ENCODE data around the gene TANGO2.

TANGO2 gene, protein sequence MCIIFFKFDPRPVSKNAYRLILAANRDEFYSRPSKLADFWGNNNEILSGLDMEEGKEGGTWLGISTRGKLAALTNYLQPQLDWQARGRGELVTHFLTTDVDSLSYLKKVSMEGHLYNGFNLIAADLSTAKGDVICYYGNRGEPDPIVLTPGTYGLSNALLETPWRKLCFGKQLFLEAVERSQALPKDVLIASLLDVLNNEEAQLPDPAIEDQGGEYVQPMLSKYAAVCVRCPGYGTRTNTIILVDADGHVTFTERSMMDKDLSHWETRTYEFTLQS

DNA sequence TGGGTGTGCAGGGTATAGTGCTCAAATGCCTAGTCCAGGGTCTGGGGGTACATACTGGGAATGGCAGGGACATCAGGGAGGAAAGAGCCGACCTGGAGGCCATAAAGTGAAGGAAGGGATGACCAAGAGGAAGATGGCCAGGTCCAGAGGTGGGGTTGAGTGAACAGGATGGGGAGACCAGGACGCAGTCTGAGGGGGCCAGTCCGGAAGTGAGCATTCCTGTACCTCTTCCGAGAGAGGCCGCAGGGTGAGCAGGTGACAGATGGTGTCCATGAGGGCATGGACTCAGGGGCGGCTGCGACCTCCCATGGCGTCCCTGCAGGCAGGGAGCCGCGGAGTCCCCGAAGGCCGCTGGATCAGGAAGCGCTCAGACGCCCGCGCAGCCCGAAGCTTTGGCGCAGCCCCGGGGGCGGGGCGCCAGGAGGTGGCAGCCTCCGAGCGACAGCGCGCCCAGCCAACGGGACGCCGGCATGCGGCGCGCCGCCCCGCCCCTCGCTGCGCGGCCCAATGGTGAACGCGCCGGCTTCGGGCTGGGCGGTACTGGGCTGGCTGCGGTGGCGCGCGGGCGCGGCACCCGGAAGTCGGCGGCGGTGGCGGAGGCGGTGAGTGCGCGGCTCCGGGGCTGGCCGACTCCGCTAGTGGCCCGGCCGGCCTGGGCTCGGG, at the start of gene TANGO2:
Gene TANGO2 (plus strand): TSS at position 578 of the 663 bp plus-strand sequence. CDS start 15,689 bp downstream, outside the sequence.
- DNase-seq, result peak; percentile 95

DNA sequence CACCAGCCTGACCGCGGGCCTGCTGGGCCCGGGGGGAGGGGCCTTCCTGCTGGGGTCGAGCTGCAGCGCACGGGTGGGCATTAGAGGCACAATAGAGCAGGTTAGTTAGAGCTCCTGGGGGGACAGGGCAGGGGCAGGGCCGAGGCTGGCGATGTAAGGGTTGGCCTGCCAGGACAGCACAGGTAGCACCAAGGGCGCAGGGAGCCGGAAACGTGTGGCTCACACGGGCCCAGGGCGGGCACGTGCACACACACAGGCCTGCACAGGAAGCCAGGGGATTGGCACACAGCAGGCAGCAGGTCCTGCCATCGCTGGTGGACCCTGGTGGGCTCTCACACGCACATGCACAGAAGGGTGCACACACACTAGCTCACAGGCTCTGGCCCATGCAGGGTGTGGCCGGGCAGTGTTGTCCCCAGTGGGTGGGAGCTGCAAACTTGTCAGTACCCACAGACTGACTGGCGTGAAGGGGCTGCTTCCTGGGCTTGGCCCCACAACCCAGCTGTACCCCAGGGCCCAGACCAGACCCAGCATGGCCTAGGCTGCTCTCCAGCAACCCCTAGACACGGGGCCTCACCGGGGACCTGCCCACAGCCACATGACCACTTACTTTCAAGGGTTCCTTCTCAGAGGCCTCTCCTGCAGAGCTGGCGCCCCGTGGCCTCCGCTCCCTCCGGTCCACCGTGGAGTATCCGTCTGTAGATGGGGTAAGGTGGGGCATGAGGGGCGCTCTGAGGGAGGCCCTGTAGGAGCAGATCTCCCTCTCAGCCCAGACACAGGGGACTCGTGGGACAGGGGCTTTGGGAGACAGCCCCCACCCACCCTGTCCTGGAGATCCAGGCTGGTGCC, 49.4 kb upstream of the TANGO2 start:
- peak; percentile 43 for DNase-seq

DNA sequence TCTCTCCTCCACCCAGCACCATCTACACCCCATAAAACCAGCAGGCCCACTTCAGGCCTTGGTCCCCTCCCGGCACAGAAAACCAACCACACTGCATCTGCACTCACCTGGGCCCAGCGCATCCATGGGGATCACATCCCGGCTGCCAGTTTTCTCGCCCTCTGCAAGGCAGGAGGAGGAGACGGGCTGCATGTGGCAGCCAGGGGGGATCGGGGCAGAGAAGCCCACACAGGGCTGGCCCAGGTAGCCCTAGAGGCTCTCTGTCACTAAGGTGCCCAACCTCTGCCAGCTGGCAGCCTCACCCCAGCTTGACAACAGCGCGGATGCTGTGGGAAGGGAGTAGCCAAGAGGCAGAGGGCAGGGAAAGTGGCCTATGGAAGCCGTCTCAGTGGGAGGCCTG, 48.7 kb upstream of the TANGO2 start:
- DNase-seq, result no peak

DNA sequence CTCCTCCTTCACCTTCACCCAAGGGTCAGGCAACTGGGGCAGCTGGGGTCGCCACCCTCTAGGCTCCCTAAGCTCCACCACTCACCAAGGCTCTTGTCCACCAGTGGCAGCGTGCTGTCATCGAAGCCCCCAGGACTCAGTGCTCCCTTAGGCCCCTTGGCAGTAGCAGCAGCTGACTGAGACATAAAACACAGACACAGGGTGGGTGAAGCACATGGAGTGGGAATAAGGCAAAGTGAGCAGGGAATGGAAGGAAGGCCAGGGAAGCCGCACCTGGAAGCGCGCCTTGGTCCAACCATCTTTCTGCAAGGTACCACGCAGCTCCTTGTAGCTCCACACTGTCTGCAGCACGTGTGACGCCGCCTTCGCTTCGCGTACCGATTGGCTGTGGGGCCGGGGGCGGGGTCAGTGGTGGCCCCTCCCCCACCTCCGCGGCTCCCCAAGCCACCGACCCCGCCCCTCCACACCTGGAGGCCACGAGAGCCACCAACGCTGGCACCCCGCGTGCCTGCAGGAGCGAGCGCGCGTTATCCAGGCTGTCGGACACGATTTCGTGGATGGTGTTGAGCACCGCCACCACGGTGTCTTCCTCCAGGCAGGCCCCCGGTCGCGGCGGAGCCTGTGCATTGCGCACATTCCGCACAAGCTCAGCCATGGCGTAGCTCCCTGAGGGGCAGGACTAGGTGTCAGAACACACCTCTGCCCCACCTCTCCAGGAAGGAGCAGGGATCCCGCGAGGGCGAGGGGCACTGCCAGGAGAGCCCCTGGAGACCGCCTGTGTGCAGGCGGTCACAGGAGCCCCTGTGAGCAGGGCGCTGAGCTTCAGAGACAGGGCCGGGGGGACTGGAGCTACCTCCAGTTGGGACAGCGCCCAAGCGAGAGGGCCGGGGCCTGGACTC, 48.0 kb upstream of the TANGO2 start:
- no peak for DNase-seq

DNA sequence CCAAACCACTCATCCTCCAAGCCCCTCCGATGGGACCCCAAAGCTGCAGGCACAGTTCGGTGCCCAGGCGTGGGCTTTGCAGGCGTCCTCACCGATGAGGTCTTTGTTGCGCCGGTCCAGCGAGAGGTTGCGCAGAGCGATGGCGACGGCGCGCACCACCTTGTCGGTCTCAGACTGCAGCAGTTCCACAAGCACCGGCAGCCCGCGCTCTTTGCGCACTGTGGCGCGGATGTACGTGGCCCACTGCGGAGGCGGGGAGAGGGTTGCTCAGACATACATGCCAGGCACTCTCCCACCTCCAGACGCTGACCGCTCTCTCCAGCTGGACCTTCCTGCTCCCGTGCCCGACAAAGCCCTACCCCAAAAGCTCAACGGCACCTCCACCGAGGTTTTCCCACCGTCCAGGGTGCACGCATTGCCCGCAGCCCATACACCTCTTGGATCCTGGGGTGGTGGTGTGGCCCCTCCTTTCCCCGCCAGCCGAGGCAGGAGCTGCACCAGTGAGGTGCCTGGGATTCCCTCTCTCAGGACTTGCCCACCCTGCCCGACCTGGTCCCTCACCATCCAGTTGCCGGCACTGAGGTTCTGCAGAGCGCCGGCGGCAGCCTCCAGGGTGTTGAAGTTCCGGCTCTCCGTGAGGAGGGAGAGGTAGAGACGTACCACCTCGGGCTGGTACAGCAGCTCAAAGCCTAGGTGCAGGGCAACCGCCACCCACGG, 47.2 kb upstream of the TANGO2 start:
- no peak for DNase-seq

DNA sequence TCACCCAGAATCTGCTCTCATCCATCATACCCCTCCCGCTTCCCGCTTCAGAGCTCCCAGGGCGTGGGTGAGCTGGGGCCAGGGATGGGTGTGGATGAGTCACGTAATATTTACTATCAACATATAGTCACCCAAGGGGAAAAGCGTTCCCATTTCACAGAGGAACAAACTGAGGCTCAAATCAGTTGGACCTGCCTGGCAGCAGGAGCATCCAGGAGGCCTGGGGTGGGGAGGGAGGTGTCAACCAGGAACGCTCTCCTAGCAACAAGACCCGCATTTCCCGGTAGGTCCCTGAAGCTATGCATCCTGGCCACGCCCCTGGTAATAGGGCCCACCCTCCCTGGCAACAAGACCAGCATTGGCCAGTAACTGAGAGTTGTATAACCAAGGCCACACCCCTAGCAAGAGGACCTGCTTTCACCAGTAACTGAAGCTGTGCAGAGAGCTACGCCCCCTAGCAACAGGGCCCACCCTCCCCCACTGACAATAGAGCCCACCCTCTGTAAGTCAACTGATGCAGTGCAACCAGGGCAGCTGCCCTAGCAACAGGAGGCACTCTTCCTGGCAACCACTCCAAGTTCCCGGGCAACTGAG, 46.5 kb upstream of the TANGO2 start:
- peak; percentile 10 for DNase-seq

DNA sequence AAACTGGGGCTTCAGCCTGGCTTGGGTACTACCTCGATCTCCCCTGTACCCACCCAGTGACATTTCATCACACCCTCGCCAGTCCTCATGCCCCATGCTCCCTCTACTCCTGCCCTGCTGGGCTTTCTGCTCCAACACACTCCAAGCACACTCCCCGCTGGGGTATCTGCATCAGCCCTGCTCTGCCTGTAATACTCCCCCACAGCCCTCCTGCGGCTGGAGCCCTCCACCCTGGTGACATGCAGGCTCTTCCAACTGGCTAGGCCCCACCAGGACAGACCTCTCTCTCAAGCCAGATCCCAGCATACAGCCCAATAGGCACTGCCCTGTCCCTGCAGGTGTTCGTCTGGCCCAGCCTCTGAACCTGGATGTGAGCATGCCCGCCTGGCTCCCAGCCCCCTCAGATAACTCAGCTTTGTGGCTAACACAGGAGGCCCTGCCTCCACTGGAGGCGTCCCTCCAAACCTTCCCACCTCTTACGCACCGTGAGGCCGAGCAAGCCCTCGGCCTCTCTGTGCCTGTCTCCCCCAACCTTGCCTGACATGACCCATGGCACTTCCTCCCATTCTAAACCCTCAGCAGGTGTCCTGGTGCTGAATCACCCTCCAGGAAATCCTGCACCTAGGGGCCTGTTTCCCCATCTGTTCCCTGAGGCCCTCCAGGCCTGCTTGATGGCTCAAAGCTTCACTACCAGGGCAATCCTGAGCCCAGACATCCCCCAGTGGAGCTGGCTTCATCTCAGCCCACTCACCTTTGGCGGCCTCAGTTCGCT, 45.8 kb upstream of the TANGO2 start:
- DNase-seq, result no peak

DNA sequence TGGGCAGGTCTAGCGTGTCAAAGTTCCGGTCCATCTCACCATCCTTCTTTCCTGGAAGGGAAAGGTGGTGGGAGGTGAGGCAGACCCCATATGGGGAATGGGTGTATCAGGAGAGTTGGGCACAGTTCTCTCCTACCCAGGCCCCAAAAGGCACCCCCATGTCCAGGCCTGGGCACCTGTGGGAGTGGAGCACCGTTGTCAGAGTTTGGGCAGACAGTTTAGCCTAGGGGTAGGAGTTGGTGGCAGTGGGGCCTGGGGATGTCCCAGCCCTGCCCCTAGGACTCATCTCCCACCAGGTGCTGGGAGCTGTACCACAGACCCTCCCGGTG, 45.2 kb upstream of the TANGO2 start:
- DNase-seq, result no peak

DNA sequence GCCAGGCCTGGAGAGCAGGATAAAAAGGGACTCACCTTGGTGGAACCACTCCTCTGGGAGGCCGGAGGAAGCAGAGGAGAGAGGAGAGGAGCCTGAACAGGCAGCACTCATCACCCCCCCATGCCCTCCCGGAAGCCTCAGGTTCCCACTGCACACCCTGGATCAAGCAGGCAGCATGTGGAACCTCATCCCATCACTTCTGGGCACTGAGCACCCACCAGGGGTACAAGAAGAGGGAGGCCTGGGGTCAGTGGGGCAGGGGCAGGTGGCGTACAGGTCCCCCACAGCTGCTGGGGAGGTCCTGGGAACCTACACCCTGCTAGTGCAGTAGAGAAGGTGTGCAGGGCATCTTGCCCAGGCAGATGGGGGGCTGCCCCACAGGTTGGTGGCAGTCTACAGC, 44.2 kb upstream of the TANGO2 start:
- DNase-seq, result no peak

DNA sequence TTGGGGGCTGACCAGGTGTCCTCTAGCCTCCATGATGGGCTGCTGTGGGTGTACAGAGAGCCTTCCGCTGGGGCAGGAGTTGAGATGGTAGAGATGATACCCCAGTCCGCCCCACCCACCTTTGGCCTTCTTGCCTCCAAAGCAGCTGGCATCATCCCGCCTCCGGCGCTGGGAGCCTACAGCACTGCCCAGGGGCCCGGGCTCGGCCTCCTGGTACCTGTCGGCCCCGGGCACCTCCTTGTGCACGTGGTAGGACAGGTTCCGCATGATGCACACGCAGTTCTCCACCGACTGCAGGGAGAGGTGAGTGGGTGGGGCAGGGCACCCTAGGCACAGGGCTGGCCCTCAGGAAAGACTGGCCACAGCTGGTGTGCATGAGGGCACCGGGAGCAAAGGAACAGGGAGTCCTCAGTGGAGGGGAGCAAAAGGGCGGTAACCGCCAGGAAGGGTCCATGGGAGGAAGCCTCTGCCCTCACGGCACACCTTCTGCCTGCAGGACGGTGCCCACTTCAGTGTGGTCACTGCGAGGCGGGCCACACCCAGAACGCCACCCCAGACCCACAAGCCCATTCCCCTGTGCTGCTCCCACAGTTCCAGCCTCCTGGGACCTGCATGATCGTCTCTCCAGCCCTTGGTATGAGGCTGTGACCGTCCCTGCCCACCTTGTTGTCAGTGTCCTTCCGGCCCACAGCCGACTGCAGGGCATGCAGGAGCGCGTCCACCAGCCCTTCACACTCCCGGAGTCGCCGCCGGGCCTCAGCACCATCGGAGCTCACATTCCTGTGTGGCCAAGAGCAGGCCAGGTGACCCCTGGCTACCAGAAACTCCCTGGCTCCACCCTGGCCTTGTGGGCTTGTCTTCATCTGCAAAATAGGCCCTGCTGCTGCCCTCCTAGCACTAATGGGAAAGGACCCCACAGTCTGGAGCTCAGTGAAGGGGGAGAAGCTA, 43.3 kb upstream of the TANGO2 start:
- no peak for DNase-seq

DNA sequence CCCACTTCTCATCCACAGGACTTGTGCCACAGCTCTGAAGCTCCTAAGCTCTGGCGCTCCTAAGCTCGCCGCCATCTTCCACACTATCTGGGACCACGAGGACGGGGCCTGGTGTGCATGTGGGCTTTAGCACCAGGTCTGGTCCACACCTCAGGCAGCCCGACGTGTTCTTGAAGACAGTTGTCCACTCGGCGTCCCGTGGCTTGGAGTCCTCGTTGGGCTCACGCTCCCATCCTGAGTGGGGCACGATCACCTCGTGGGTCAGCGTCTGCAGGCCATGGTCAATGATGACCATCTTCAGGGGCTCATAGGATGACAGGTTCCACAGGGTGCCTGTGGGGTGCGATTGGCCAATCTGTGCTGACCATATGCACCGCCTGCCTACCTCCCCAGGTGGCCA, 42.2 kb upstream of the TANGO2 start:
- DNase-seq, result no peak

DNA sequence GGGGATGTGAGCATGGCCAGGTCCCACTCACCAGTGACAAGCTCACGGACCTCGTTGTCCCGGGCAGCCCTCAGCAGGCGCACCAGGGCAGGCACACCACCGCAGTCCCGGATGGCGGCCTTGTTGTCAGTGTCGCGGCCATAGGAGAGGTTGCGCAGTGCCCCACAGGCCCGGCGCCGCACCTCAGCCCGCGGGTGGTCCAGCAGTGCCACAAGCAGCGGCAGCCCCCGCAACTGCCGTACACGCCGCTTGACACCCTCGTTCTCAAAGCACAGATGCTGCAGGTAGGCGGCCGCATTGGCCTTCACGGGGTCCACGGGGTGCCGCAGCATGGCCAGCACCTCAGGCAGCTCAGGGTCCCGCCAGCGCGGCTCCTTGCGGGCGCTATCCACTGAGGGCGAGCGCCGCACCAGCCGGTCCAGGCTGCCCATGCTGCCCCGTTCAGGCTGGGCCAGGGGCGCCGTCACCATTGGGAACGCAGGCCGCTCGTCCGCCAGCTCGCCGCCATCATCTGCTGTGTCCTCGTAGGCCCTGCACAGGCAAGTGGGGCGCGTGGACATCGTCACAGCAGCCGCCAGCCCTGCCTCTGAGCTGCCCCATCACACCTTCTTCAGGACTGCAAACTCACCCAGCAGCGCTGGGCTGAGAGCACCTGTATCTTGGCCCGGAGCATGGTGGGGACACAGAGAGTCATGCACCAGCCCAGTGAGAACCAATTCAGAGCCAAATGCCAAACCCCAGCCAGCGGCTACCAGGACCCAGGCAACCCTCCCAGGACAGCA, 41.0 kb upstream of the TANGO2 start:
- DNase-seq, result no peak

DNA sequence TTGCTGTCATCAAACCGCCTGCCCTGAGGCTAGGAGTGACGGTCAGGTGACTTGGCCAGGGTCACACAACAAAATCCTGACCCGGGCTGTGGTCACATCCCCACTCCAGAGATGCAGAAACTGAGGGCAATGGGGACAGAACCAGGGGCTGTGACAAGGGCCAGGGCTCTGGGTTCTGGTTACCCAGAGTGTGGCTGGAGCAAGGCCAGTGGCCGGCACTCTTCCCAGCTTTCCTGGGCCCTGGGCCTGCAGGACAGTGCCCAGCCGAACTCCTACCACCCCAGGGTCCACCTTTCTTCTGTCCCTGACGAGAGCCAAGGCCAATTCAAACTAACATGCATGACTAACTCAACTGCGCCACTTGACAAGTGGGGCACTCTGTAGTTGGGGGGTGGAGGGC, 40.1 kb upstream of the TANGO2 start:
- DNase-seq, result no peak

DNA sequence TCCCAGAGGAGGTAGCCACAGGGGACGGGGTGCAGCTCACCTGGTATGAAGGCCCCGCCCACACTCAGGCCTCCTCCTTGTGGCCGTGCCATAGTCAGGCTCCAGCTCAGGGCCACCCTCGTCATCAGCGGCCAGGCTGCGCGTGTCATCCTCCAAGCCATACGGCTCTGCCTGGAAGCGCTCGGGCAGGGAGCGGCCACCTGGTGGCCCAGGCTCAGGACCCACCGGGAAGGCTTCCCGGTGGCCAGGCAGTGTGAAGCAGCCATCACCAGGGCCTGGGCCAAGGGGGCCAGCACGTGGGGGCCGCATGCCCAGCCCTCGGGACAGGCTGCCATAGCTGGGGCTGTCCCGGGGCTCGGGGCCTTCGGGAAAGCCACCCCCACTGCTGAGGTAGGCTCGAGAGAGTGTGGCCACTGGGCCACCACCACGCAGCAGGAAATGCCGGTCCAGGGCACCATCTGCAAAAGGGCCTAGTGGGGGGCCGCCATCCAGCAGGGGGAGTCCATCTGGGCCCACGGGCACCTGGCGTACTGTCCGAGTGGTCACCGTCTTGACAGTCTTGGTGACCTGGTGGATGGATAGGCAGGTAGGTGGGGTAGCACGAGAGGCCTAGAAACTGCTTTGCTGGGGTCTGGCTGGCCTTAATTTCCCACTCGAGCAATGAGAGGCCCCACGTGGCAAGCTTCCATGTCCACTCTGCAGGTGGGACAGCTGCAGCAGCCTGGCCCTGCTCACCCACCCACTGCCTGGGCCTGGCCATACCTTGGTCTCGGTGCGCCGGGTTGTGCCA, 39.5 kb upstream of the TANGO2 start:
- no peak for DNase-seq

DNA sequence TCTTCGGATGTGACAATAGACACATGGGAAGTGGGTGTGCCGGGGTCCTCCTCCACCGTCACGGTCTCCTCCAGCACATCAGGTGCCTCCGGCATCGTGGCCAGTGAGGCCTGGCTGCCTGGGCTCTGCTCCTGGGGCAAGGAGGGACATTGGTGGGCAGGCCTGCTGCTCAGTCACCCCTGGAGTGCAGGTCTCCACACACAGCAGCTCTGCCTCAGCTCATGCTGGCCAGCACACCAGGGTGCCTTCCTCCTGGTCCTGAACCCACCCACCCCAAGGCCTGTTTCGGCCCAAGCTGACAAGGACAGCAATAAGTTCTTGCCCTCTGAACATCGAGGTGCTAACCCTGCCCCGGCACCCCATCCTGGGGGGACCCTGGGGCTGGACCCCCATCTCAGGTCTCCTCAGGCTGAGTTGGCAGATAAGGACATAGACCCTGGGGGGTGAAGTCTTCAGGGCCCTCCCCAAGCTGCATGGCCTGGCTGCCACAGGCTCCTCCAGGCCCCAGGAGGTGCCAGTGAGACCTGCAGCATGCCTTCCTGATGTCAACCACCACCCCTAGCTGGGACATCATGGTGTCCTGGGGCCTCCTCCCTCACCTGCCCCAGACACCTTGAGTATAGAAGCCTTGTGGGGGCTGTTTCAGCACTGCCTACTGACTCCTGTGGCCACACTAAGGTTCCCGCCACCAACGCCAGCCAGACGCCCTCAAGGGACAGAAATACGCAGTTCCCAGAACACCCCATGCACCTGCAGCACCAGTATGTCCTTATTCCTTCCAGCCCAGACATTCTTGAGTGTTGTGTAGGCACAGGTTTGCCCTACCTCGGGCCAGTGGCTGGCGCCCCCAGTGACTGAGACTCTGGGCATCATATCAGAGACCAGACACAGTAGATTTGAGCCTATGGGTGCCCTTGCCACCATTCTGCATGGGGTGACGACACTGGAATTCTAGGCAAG, 38.7 kb upstream of the TANGO2 start:
- no peak for DNase-seq

DNA sequence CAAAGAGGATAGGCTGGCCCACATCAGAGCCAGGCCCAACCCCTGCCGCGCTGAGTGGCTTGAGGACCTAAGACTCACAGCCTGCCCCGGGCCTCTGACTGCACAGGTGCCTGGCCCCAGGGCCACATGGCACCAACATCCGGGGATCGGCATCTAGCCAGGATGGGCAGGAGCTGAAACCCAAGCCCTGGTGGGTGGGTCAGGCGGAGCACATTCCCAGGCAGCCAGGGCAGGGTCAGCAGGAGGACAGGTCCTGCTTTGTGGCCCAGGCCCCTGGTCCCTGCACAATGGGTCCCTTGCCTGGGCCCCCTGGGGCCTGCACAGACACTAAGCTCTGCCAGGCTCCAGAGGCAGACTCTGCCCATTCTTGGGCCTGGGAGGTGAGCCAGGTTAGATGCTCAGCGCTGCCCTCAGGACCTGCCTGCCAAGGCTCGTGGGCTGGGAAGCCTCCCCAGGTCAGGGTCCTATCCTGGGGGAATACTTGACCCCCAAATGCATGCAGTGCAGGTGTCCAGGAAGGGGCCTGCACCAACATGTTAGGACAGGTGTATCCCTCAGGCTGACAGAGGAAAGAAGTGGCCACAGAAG, 37.8 kb upstream of the TANGO2 start:
- DNase-seq, result no peak

All from CD4-positive, alpha-beta T cell treated with Interleukin-6 for 4 hours (primary cell).